Esophagus squamous epithelium (tissue), 4 donors: Measurements from ENCODE around the gene HTR2A.

Experiments used
- POLR2A ChIP-seq, 4 donors: fragments of 450-650 bp; IDR thresholded peaks; one replicate each; pipeline ENCODE4 v1.6.1; 2017; ENCODE audit warnings: antibody characterized with exemption in 4 of 4, mild to moderate bottlenecking in 4 of 4, moderate library complexity in 3 of 4
- TF ChIP-seq, protein P1 (sequence below), 6 experiments: fragments of 450-650 bp in 4 of 6; fragments of 200-600 bp in 2 of 6; sonication (generic) in 2 of 6; IDR thresholded peaks; one replicate each; pipeline ENCODE4 v1.5.1; 2016 to 2019; ENCODE audit warnings: antibody characterized with exemption in 6 of 6, mild to moderate bottlenecking in 4 of 6, moderate library complexity in 4 of 6

DNA sequence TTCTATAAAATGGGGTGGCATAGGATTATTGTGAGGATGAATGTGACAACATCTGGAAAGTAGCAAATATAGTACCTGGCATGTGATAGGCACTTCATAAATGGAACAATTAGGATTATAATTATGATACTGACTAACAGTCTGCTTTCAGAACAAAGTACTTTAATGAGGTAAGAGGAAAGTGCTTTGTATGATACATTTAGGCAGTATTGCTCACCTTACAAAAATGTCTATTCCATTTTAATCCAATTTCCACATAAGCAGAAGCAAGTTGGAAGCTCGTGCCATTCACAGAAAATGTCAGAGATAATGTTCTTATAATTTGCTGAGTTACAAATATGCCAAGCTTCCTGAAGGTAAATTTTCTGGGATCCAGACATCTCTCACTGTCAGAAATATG lies 16.9 kb upstream of the HTR2A start:
- TF ChIP-seq, protein P1, sequence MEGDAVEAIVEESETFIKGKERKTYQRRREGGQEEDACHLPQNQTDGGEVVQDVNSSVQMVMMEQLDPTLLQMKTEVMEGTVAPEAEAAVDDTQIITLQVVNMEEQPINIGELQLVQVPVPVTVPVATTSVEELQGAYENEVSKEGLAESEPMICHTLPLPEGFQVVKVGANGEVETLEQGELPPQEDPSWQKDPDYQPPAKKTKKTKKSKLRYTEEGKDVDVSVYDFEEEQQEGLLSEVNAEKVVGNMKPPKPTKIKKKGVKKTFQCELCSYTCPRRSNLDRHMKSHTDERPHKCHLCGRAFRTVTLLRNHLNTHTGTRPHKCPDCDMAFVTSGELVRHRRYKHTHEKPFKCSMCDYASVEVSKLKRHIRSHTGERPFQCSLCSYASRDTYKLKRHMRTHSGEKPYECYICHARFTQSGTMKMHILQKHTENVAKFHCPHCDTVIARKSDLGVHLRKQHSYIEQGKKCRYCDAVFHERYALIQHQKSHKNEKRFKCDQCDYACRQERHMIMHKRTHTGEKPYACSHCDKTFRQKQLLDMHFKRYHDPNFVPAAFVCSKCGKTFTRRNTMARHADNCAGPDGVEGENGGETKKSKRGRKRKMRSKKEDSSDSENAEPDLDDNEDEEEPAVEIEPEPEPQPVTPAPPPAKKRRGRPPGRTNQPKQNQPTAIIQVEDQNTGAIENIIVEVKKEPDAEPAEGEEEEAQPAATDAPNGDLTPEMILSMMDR (IDR thresholded peaks at IDR 0.05), result no peak
- no peak for TF ChIP-seq POLR2A (IDR thresholded peaks at IDR 0.05)
